Parathyroid adenoma (tissue), 2 donors: ENCODE results near the gene CYP46A1.

ENCODE experiments used
- H2AFZ ChIP-seq: fragments of 300-600 bp; sonication (generic); one replicate; pipeline ENCODE4 v1.7.0; 2017; ENCODE audit warnings: antibody characterized with exemption, mild to moderate bottlenecking
- H3K27ac ChIP-seq: fragments of 300-600 bp; sonication (generic); one replicate; pipeline ENCODE4 v1.7.0; 2017
- H3K27me3 ChIP-seq: fragments of 300-600 bp; sonication (generic); one replicate; pipeline ENCODE4 v1.7.0; 2017; ENCODE audit warnings: low read length; ENCODE audit not compliant: control insufficient read depth, insufficient read depth
- H3K36me3 ChIP-seq: fragments of 300-600 bp; sonication (generic); one replicate; pipeline ENCODE4 v1.7.0; 2017; ENCODE audit warnings: low read length; ENCODE audit not compliant: control insufficient read depth, insufficient read depth
- H3K4me1 ChIP-seq: fragments of 300-600 bp; sonication (generic); one replicate; pipeline ENCODE4 v1.7.0; 2017; ENCODE audit warnings: control low read depth
- H3K4me2 ChIP-seq: fragments of 300-600 bp; sonication (generic); one replicate; pipeline ENCODE4 v1.7.0; 2017; ENCODE audit warnings: low read length
- H3K4me3 ChIP-seq: fragments of 300-600 bp; sonication (generic); one replicate; pipeline ENCODE4 v1.7.0; 2017; ENCODE audit warnings: low read depth, low read length
- H3K79me2 ChIP-seq: fragments of 300-600 bp; sonication (generic); one replicate; pipeline ENCODE4 v1.7.0; 2017; ENCODE audit warnings: control low read depth
- H3K9ac ChIP-seq: fragments of 300-600 bp; sonication (generic); one replicate; pipeline ENCODE4 v1.7.0; 2017; ENCODE audit warnings: mild to moderate bottlenecking
- H3K9me3 ChIP-seq: fragments of 300-600 bp; sonication (generic); one replicate; pipeline ENCODE4 v1.7.0; 2017; ENCODE audit warnings: low read length; ENCODE audit not compliant: control insufficient read depth
- TF ChIP-seq, protein P1 (sequence below): fragments of 300-600 bp; sonication (generic); IDR thresholded peaks from one replicate; pipeline ENCODE4 v1.7.0; 2017; ENCODE audit warnings: antibody characterized with exemption, mild to moderate bottlenecking
- donor health status: primary hyperparathyroidism.

CYP46A1 gene

DNA sequence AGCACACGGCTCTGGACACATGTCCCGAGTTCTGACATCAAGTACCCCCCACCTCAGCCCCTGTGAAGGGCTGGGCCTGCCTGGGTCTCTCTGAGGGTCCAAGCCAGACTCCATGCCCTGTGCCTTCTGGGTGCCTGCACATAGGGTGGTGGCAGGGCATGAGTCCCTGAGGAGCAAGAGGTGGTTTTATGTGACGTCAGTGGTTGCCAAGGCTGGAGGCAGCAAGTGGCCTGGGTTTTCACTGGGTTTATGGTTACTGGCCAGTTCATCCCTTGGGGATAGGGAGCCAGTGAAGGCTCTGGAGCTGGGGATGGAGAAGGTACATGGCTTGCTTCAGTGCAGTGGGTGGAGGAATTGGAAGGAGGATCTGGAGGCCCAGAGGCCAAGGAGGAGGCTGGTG is 58.0 kb downstream of the CYP46A1 start:
- Histone ChIP-seq H3K79me2 (no peaks in the 10 kb centered on the region), H3K4me3 (no peak overlapping the region), H3K27me3 (no peaks in the 10 kb centered on the region), H3K4me1 (peaks cover 15% of the 10 kb centered on the region), H3K27ac (no peak overlapping the region), H3K36me3 (no peaks in the 10 kb centered on the region), H3K4me2 (no peak overlapping the region), H3K9me3 (no peaks in the 10 kb centered on the region), H3K9ac (no peak overlapping the region), H2AFZ (no peak overlapping the region)
- TF ChIP-seq, protein P1, sequence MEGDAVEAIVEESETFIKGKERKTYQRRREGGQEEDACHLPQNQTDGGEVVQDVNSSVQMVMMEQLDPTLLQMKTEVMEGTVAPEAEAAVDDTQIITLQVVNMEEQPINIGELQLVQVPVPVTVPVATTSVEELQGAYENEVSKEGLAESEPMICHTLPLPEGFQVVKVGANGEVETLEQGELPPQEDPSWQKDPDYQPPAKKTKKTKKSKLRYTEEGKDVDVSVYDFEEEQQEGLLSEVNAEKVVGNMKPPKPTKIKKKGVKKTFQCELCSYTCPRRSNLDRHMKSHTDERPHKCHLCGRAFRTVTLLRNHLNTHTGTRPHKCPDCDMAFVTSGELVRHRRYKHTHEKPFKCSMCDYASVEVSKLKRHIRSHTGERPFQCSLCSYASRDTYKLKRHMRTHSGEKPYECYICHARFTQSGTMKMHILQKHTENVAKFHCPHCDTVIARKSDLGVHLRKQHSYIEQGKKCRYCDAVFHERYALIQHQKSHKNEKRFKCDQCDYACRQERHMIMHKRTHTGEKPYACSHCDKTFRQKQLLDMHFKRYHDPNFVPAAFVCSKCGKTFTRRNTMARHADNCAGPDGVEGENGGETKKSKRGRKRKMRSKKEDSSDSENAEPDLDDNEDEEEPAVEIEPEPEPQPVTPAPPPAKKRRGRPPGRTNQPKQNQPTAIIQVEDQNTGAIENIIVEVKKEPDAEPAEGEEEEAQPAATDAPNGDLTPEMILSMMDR: no peak

DNA sequence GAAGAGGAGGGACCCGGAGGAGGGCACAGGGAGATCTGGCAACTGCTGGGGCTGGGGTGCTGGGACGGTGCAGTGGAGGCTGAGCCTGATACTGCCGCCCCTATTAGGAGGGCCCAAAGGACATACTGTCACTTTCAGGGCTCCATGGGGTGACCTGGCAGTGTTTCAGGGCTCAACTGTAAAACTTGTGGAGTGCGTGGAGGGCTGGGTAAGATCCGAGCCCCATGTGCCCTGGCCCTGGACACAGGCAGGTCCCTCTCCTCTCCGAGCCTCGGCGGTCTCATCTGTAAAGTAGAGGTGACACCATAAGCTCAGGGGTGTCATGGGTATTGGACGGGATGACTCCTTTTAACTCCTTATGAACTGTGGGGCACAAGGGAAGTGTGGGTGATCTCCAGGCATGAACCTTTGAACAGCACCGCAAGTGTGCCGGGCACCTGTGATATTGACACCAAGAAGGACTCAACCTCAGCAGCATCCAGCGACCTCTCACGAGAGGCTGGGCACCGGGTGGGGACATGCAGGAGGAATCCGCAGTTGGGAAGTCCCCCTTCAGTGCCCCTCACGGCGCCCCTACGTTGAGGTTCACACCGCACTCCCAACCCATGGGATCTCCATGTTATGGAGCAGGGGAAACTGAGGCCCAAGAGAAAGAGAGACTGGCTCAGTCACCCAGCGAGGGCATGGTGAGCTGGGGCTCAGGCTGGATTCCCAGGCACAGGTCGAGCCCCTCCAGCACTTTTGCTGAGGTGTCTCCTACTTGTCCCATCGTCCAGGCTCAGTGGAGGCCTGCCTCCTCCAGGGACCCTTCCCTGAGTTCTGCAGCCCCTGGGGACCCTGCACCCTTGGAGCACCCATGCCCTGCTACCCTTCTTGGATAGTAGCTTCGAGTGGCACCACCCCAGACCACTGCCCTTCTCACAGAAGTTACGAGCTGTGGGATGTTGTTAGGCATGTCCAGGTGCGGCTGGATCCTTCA is 58.7 kb downstream of the CYP46A1 start:
- H3K9me3 ChIP-seq: no peaks in the 10 kb centered on the region
- peaks cover 12% of the 10 kb centered on the region for H3K4me1 ChIP-seq
- no peak overlapping the region for H3K27ac ChIP-seq
- no peaks in the 10 kb centered on the region for H3K79me2 ChIP-seq
- H2AFZ ChIP-seq: no peak overlapping the region
- no peak overlapping the region for H3K4me3 ChIP-seq
- H3K27me3 ChIP-seq: no peaks in the 10 kb centered on the region
- no peak overlapping the region for H3K4me2 ChIP-seq
- no peak overlapping the region for H3K9ac ChIP-seq
- TF ChIP-seq, protein P1: no peak
- no peaks in the 10 kb centered on the region for H3K36me3 ChIP-seq

DNA sequence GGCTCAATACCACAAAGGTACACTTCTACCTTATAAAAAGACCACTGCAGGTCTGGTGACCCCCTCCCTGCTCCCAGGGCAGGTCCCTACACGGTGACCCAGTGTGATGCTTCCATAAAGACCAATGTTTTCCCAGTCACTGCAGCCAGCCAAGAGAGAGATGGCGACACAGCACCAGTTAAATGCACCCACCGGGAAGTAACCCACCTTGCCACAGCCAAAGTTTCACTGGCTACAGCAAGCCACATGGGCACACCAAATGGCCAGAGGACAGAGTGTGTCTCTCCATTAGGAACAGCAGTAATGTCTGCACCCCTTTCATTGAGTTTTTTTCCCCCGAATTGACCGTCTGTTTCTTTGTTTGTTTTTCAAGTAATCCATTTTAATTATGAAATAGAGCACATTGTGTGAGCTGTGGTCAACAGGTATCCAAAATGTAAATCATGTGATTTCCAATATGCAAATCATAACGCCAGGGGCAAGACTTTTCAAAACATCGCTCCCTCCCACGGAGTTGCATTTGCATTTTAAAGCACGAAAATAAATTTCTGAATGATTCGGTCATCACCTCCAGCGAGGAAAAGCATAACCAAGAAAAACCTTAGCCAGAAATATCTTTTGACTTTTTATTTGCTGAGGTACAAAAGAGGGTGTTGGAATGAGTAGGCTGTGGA is 60.2 kb downstream of the CYP46A1 start:
- H3K9ac ChIP-seq: no peak overlapping the region
- H3K27ac ChIP-seq: no peak overlapping the region
- TF ChIP-seq, protein P1: no peak
- H3K36me3 ChIP-seq: no peaks in the 10 kb centered on the region
- no peaks in the 10 kb centered on the region for H3K27me3 ChIP-seq
- peak overlapping the region; percentile 15 for H3K4me2 ChIP-seq
- no peak overlapping the region for H2AFZ ChIP-seq
- no peak overlapping the region for H3K4me3 ChIP-seq
- H3K79me2 ChIP-seq: no peaks in the 10 kb centered on the region
- no peaks in the 10 kb centered on the region for H3K9me3 ChIP-seq
- peaks cover 12% of the 10 kb centered on the region for H3K4me1 ChIP-seq

DNA sequence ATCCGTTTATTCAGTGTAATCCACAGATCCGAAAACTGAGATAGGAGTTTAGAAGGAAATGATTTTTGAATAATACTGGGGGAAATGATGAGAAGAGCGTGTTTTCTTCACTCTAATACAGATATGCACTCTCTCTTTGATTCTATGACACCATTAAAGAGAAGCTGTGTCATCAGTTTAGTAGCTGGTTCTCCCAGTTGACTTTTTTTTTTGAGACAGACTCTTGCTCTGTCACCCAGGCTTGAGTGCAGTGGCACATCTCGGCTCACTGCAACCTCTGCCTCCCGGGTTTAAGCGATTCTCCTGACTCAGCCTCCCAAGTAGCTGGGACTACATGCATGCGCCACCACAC is 60.8 kb downstream of the CYP46A1 start:
- H3K27ac ChIP-seq: no peak overlapping the region
- H3K36me3 ChIP-seq: no peaks in the 10 kb centered on the region
- H2AFZ ChIP-seq: no peak overlapping the region
- H3K9me3 ChIP-seq: no peaks in the 10 kb centered on the region
- peaks cover 12% of the 10 kb centered on the region for H3K4me1 ChIP-seq
- H3K4me3 ChIP-seq: no peak overlapping the region
- H3K27me3 ChIP-seq: no peaks in the 10 kb centered on the region
- H3K9ac ChIP-seq: no peak overlapping the region
- H3K79me2 ChIP-seq: no peaks in the 10 kb centered on the region
- peak overlapping the region; percentile 15 for H3K4me2 ChIP-seq
- TF ChIP-seq, protein P1: no peak
